SU-DHL-6 (cell line): ENCODE measurements around the gene MYO9A.

Experiments
- H2AFZ ChIP-seq: fragments of 200-600 bp; sonication (generic); 2 replicates; pipeline ENCODE4 v1.6.1; 2014; ENCODE audit warnings: low read depth, mild to moderate bottlenecking, moderate library complexity, mixed read lengths, antibody characterized with exemption, low read length; ENCODE audit not compliant: severe bottlenecking
- H3F3A ChIP-seq: fragments of 200-600 bp; shearing (Covaris generic); 2 replicates; pipeline ENCODE4 v1.6.0; 2016; ENCODE audit warnings: antibody characterized with exemption, mild to moderate bottlenecking; ENCODE audit not compliant: insufficient read depth
- H3K27ac ChIP-seq: fragments of 200-600 bp; sonication (generic); 2 replicates; pipeline ENCODE4 v1.5.1; 2016; ENCODE audit warnings: low read depth, mild to moderate bottlenecking, low read length, moderate library complexity, mixed read lengths
- H3K27me3 ChIP-seq: fragments of 200-600 bp; sonication (generic), shearing (Covaris generic); 2 replicates; pipeline ENCODE4 v1.6.0; 2014; ENCODE audit warnings: mild to moderate bottlenecking, low read length
- H3K36me3 ChIP-seq: fragments of 200-600 bp; sonication (generic); 2 replicates; pipeline ENCODE4 v1.6.1; 2014; ENCODE audit warnings: mild to moderate bottlenecking, low read length, mixed read lengths
- H3K4me2 ChIP-seq: fragments of 300-600, 200-600 bp; shearing (Covaris generic), sonication (generic); 2 replicates; pipeline ENCODE4 v1.6.0; 2014; ENCODE audit warnings: low read length, low read depth, mild to moderate bottlenecking; ENCODE audit not compliant: poor library complexity, severe bottlenecking
- H3K4me3 ChIP-seq: fragments of 200-600 bp; sonication (generic); 2 replicates; pipeline ENCODE4 v1.5.1; 2014; ENCODE audit warnings: antibody characterized with exemption, low read length, mild to moderate bottlenecking, mixed read lengths; ENCODE audit not compliant: insufficient read depth, poor library complexity, severe bottlenecking
- H3K79me2 ChIP-seq: fragments of 200-600 bp; sonication (generic); 2 replicates; pipeline ENCODE4 v1.6.1; 2014; ENCODE audit warnings: mild to moderate bottlenecking, low read length, moderate library complexity; ENCODE audit not compliant: insufficient read depth
- H3K9ac ChIP-seq: fragments of 200-600 bp; sonication (generic); 2 replicates; pipeline ENCODE4 v1.7.0; 2014; ENCODE audit warnings: mild to moderate bottlenecking, low read length
- H3K9me2 ChIP-seq: fragments of 200-600 bp; sonication (generic); replicated peaks from 2 replicates; pipeline ENCODE4 v1.6.1; 2014; ENCODE audit warnings: low read length; ENCODE audit not compliant: insufficient read depth
- H3K9me3 ChIP-seq: fragments of 200-600 bp; sonication (generic); 2 replicates; pipeline ENCODE4 v1.6.1; 2014; ENCODE audit warnings: low read length, mixed read lengths; ENCODE audit not compliant: insufficient read depth
- H4K20me1 ChIP-seq: fragments of 200-600 bp; sonication (generic); 2 replicates; pipeline ENCODE4 v1.6.1; 2014; ENCODE audit warnings: low read depth, mild to moderate bottlenecking, antibody characterized with exemption, low read length, moderate library complexity, mixed read lengths
- CTCF ChIP-seq: fragments of 200-600 bp; sonication (generic); IDR thresholded peaks from one replicate; pipeline ENCODE4 v1.5.1; 2017; ENCODE audit warnings: antibody characterized with exemption, mild to moderate bottlenecking, low read length, moderate library complexity; ENCODE audit not compliant: insufficient read depth, poor library complexity, severe bottlenecking
- EZH2phosphoT487 ChIP-seq: fragments of 200-600 bp; sonication (generic), shearing (Covaris generic); conservative IDR thresholded peaks from 2 replicates; pipeline ENCODE4 v1.6.1; 2018; ENCODE audit warnings: mild to moderate bottlenecking, antibody characterized with exemption, low read length, moderate library complexity, mixed read lengths

MYO9A gene

GRCh38 chr15:72042865-72043264 lies 75.1 kb downstream of the MYO9A start:
- Histone ChIP-seq H2AFZ (no peak overlapping the region), H3K4me2 (peak overlapping the region; percentile 28), H3F3A (peaks cover 25% of the 10 kb centered on the region), H3K36me3 (peaks cover 20% of the 10 kb centered on the region), H3K9me3 (no peaks in the 10 kb centered on the region), H3K9me2 (no peaks in the 10 kb centered on the region), H3K27me3 (no peaks in the 10 kb centered on the region), H3K79me2 (peaks cover 99% of the 10 kb centered on the region), H4K20me1 (peaks cover 8% of the 10 kb centered on the region; the same call in 1 of the 2 replicates), H3K27ac (peak overlapping the region; percentile 32; the same call in 1 of the 2 replicates), H3K9ac (no peak overlapping the region), H3K4me3 (no peak overlapping the region)
- no peak for TF ChIP-seq EZH2phosphoT487

- peaks cover 23% of the 10 kb centered on the region for H3F3A ChIP-seq
- peaks cover 20% of the 10 kb centered on the region for H3K36me3 ChIP-seq
- no peak overlapping the region for H3K9ac ChIP-seq
- TF ChIP-seq EZH2phosphoT487 (no peak), CTCF (no peak)
- H3K9me3 ChIP-seq: no peaks in the 10 kb centered on the region
- no peak overlapping the region for H3K4me3 ChIP-seq
- H3K27me3 ChIP-seq: no peaks in the 10 kb centered on the region
- no peak overlapping the region for H3K27ac ChIP-seq
- peaks cover 4% of the 10 kb centered on the region; the same call in 1 of the 2 replicates for H4K20me1 ChIP-seq
- H3K9me2 ChIP-seq: no peaks in the 10 kb centered on the region
- no peak overlapping the region for H2AFZ ChIP-seq
- no peak overlapping the region for H3K4me2 ChIP-seq
- H3K79me2 ChIP-seq: peaks cover 99% of the 10 kb centered on the region
These were observed 75.9 kb downstream of the MYO9A start for GRCh38 chr15:72042054-72042453.

GRCh38 chr15:72037321-72037720 lies 80.6 kb downstream of the MYO9A start:
- H2AFZ ChIP-seq: no peak overlapping the region
- no peaks in the 10 kb centered on the region; the same call in 1 of the 2 replicates for H3K36me3 ChIP-seq
- peaks cover 99% of the 10 kb centered on the region for H3K79me2 ChIP-seq

More at GRCh38 chr15:72037321-72037720, 80.6 kb downstream of the MYO9A start:
- H3K27me3 ChIP-seq: no peaks in the 10 kb centered on the region
- peak overlapping the region; percentile 34 for H3K4me2 ChIP-seq
- H3K9me2 ChIP-seq: no peaks in the 10 kb centered on the region
- peak overlapping the region; percentile 37 for H3K27ac ChIP-seq
- peaks cover 14% of the 10 kb centered on the region for H4K20me1 ChIP-seq
- H3F3A ChIP-seq: peaks cover 12% of the 10 kb centered on the region; the same call in 1 of the 2 replicates
- H3K9me3 ChIP-seq: no peaks in the 10 kb centered on the region
- no peak overlapping the region for H3K9ac ChIP-seq
- H3K4me3 ChIP-seq: no peak overlapping the region
- TF ChIP-seq EZH2phosphoT487 (no peak), CTCF (no peak)
